ENCODE results near the gene PLCZ1. TPM values are rescaled to one million over a fixed set of nuclear protein-coding genes. Genes with fewer than 3 reads are reported as not detected.

The PLCZ1 gene
- total RNA-seq, 1 donor from 2014 or later, result not detected

DNA sequence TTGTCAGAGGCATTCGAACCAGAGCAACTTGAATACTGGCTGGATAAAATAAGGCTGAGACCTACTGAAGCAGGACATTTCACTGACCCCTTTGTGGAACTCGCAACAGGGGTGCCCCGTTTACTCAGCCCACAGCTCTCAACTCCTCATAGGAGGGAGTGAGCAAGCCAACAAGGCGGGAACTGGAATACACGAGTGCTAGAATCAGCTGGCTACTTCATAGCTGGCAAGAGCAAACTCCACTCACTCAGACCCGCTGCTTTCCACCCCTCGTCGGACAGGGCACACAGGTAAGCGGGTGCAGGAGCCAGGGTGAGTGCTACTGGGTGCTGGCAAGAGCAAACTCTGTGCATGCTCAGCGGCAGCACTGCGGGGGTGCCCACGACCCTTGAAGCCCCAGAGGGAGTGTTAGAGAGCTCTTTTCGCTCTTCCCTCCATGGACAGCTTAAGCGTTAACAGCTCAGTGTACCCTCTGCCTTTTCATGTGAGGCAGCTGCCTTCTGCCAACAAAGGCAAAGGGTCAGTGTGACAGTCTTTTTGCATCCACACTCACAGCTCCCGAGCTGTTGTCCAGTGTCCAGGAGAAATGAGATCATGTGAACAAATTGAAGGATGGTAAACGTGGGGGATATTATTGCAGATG is 15.8 kb upstream of the PLCZ1 start:
- TF ChIP-seq, protein P1, sequence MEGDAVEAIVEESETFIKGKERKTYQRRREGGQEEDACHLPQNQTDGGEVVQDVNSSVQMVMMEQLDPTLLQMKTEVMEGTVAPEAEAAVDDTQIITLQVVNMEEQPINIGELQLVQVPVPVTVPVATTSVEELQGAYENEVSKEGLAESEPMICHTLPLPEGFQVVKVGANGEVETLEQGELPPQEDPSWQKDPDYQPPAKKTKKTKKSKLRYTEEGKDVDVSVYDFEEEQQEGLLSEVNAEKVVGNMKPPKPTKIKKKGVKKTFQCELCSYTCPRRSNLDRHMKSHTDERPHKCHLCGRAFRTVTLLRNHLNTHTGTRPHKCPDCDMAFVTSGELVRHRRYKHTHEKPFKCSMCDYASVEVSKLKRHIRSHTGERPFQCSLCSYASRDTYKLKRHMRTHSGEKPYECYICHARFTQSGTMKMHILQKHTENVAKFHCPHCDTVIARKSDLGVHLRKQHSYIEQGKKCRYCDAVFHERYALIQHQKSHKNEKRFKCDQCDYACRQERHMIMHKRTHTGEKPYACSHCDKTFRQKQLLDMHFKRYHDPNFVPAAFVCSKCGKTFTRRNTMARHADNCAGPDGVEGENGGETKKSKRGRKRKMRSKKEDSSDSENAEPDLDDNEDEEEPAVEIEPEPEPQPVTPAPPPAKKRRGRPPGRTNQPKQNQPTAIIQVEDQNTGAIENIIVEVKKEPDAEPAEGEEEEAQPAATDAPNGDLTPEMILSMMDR (IDR thresholded peaks at IDR 0.05), result no peak
- no peak overlapping the region for H3K27ac Mint-ChIP-seq (ENCODE audit: unreplicated experiment)
- peaks cover 24% of the 10 kb centered on the region for H3K4me1 Mint-ChIP-seq (ENCODE audit: low read depth)
- H3K36me3 Mint-ChIP-seq (ENCODE audit: low read depth), result no peaks in the 10 kb centered on the region
- H3K9me3 Mint-ChIP-seq (ENCODE audit: low read depth), result no peaks in the 10 kb centered on the region
- DNase-seq (ENCODE audit: low spot score), result no peak
- no peaks in the 10 kb centered on the region for H3K27me3 Mint-ChIP-seq (ENCODE audit: low read depth)
- no peak overlapping the region for H3K4me3 Mint-ChIP-seq (ENCODE audit: unreplicated experiment)

DNA sequence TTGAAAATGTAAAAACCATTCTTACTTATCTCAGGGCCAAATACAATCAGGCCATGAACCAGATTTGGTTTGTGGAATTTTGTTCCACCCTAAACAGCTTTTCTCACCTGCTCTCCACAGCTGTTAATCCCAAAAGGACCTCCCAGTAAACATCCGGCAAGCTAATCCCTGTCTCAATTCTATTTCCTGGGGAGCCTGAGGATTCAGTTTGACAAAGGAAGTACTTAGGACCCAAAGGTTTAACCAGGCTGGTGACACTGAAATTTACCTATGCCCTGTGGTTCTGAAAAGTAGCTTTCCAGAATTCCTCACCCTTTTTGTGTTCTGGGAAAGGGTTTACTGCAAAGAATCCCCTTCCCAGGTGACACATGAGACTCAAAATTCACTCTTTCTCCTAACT is 15.1 kb upstream of the PLCZ1 start:
- Mint-ChIP-seq H3K27ac (ENCODE audit: unreplicated experiment) (no peak overlapping the region), H3K27me3 (ENCODE audit: low read depth) (no peaks in the 10 kb centered on the region), H3K4me3 (ENCODE audit: unreplicated experiment) (no peak overlapping the region), H3K36me3 (ENCODE audit: low read depth) (no peaks in the 10 kb centered on the region), H3K4me1 (ENCODE audit: low read depth) (peaks cover 30% of the 10 kb centered on the region), H3K9me3 (ENCODE audit: low read depth) (no peaks in the 10 kb centered on the region)
- TF ChIP-seq, protein P1 (IDR thresholded peaks at IDR 0.05), result no peak
- DNase-seq (ENCODE audit: low spot score), result no peak

DNA sequence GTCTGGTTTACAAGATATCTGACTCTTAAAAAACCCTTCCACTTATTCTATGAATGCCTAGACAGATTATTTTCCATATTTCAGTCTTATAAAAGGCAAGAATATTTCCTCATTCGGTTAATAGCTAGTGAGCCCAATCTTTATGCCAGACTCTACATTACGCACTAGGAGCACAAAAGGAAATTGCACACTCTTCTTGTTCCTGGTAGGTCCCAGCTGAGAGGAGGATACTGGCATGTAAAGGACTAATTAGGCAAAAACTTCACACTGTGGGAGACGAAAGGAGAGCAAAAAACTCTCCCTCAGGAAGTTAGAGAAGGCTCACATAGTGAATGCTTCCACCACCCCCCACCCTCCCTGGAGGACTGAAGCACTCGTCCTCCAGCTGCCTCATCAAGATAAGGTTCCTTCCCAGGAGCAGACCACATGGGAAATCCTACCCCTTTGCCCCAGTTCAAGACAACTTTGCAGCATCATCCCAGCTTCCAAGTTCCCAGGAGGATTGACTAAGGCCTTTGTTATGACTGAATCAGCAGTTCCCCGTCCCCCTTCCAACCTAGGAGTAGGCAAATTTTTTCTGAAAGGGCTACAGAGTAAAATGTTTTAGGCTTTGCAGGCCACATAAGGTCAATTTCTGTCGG is 14.6 kb upstream of the PLCZ1 start:
- no peak overlapping the region for H3K4me3 Mint-ChIP-seq (ENCODE audit: unreplicated experiment)
- H3K9me3 Mint-ChIP-seq (ENCODE audit: low read depth), result no peaks in the 10 kb centered on the region
- no peaks in the 10 kb centered on the region for H3K36me3 Mint-ChIP-seq (ENCODE audit: low read depth)
- no peak for DNase-seq (ENCODE audit: low spot score)
- H3K27ac Mint-ChIP-seq (ENCODE audit: unreplicated experiment), result peak overlapping the region; percentile 22
- peaks cover 33% of the 10 kb centered on the region for H3K4me1 Mint-ChIP-seq (ENCODE audit: low read depth)
- TF ChIP-seq, protein P1 (IDR thresholded peaks at IDR 0.05), result no peak
- H3K27me3 Mint-ChIP-seq (ENCODE audit: low read depth), result no peaks in the 10 kb centered on the region

DNA sequence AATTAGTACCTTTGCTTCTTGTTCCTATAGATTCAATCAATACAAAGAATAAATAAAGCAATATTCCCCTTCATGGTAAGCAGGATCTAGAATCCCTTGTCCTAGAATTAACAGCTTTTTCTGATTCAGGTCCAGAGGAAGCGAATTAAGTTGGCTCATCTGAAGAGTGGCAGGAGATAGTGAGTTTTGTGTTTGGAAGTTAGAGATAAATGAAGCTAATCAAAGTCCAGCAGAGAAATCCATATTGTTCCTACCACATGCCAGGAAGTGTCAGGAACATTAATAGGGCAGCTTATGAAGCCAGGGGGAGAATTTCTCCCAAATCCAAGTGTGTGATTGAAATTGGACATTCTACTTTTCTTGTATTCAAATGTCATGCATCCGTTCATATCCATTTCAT is 14.1 kb upstream of the PLCZ1 start:
- H3K27ac Mint-ChIP-seq (ENCODE audit: unreplicated experiment), result no peak overlapping the region
- H3K36me3 Mint-ChIP-seq (ENCODE audit: low read depth), result no peaks in the 10 kb centered on the region
- H3K27me3 Mint-ChIP-seq (ENCODE audit: low read depth), result no peaks in the 10 kb centered on the region
- no peak for DNase-seq (ENCODE audit: low spot score)
- H3K9me3 Mint-ChIP-seq (ENCODE audit: low read depth), result no peaks in the 10 kb centered on the region
- no peak overlapping the region for H3K4me3 Mint-ChIP-seq (ENCODE audit: unreplicated experiment)
- TF ChIP-seq, protein P1 (IDR thresholded peaks at IDR 0.05), result no peak
- peaks cover 36% of the 10 kb centered on the region for H3K4me1 Mint-ChIP-seq (ENCODE audit: low read depth)

DNA sequence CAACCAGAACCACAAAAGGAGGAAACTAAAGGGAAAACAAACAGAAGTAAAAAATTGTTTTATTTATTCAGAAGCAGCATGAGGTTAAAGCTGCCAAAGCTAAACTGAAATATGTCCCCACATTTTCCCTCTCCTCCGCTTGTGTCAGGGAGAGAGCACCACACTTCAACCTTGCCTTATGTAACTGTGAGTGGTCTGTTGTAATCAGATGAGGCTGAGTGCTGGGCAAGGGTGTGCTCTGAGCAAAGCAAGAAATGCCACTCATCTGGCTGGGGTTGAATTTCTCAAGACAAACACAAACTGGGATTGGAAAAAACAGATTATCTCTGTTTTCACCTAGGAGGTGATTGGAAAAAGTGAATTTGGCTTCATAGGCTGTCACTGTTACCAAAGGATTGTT is 12.3 kb upstream of the PLCZ1 start:
- H3K27ac Mint-ChIP-seq (ENCODE audit: unreplicated experiment), result no peak overlapping the region
- no peaks in the 10 kb centered on the region for H3K36me3 Mint-ChIP-seq (ENCODE audit: low read depth)
- TF ChIP-seq, protein P1 (IDR thresholded peaks at IDR 0.05), result no peak
- no peak for DNase-seq (ENCODE audit: low spot score)
- no peak overlapping the region for H3K4me3 Mint-ChIP-seq (ENCODE audit: unreplicated experiment)
- no peaks in the 10 kb centered on the region for H3K27me3 Mint-ChIP-seq (ENCODE audit: low read depth)
- no peaks in the 10 kb centered on the region for H3K9me3 Mint-ChIP-seq (ENCODE audit: low read depth)
- peaks cover 36% of the 10 kb centered on the region for H3K4me1 Mint-ChIP-seq (ENCODE audit: low read depth)
